Activated CD4-positive, alpha-beta T cell treated with anti-CD3 and anti-CD28 coated beads, Interleukin-2, amount 10 ng/mL, durations not matched to agents 7 days and 5 days (primary cell): ENCODE measurements around the gene RDH11. TPM values are rescaled to one million over a fixed set of nuclear protein-coding genes. Genes with fewer than 3 reads are reported as not detected.

Experiments
- CTCF ChIA-PET: fragments of 350-600 bp; sonication (Branson Sonifier 250); formaldehyde crosslinking; loops from one replicate; lab custom pipeline; 2021; ENCODE audit warnings: antibody characterized with exemption; lab: Charles Lee
- POLR2A ChIA-PET: fragments of 350-600 bp; sonication (Branson Sonifier 250); formaldehyde crosslinking; loops from one replicate; lab custom pipeline; 2021; ENCODE audit warnings: antibody characterized with exemption; lab: Charles Lee
- DNase-seq: peaks from one replicate; pipeline ENCODE4 v3.0.0-alpha.2; 2020
- H3K27ac Mint-ChIP-seq: one replicate; pipeline ENCODE4 v1.8.0; 2021; ENCODE audit warnings: mild to moderate bottlenecking, moderate library complexity, mixed read lengths
- H3K27me3 Mint-ChIP-seq: one replicate; pipeline ENCODE4 v1.8.0; 2021; ENCODE audit warnings: mixed read lengths
- H3K36me3 Mint-ChIP-seq: one replicate; pipeline ENCODE4 v1.8.0; 2021; ENCODE audit warnings: low read depth, mixed read lengths
- H3K4me1 Mint-ChIP-seq: one replicate; pipeline ENCODE4 v1.8.0; 2021; ENCODE audit warnings: mixed read lengths
- H3K4me3 Mint-ChIP-seq: one replicate; pipeline ENCODE4 v1.8.0; 2021; ENCODE audit warnings: mild to moderate bottlenecking, moderate library complexity, mixed read lengths
- H3K9me3 Mint-ChIP-seq: one replicate; pipeline ENCODE4 v1.8.0; 2021; ENCODE audit warnings: mixed read lengths
- total RNA-seq, 2 experiments: library from RNA; stranded (reverse); gene quantifications; one replicate each; pipeline ENCODE4 v1.2.3, GENCODE V29; 2021

The RDH11 gene, protein sequence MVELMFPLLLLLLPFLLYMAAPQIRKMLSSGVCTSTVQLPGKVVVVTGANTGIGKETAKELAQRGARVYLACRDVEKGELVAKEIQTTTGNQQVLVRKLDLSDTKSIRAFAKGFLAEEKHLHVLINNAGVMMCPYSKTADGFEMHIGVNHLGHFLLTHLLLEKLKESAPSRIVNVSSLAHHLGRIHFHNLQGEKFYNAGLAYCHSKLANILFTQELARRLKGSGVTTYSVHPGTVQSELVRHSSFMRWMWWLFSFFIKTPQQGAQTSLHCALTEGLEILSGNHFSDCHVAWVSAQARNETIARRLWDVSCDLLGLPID
- total RNA-seq = 10 to 100 TPM; 36.7 to 37.9 TPM

DNA sequence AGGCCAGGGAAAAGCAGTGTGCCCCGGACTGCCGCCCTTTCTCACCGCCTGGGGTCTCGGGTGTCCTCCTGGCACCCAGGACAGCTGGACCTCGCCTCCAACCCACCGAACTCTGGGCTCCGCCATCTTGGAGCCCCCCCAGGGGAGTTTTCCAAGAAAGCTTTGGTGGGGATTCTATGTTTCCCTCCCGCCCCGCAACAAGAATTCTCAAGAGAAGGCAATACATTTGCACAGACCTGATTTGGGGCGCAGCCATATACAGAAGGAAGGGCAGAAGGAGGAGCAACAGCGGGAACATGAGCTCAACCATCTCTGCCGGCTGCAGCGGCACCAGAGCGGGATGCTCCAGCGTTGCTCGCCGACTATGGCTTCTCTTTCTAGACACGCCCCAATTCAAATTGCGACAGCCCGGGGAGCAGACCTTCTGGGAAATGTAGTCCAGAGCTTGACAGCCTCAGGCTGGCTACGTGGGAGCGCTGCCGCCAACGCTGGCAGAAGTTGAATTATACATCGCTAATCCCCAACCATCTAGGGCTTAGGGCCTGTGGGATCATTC lies at the start of gene RDH11:
RDH11 (minus strand) TSS at position 371 of the 556 bp plus-strand sequence; CDS start at position 310, 61 bp downstream.
- Mint-ChIP-seq H3K27ac (peak within 1 kb of the TSS; percentile 91), H3K4me1 (peaks cover 33% of the 10 kb centered on the region), H3K36me3 (peaks cover 18% of the 10 kb centered on the region), H3K9me3 (no peaks in the 10 kb centered on the region), H3K4me3 (peak within 1 kb of the TSS; percentile 80), H3K27me3 (no peaks in the 10 kb centered on the region)
- POLR2A ChIA-PET = interaction anchor here (1.2 kb wide), 1 partner anchor 16 kb away, joined by 3 read pairs; no protein-coding TSS in a partner anchor
- CTCF ChIA-PET = interaction anchor here (1.1 to 2.4 kb wide), 4 partner anchors 9 to 75 kb away, joined by 3 to 13 read pairs (median 4); no protein-coding TSS in a partner anchor
- peak; percentile 92 for DNase-seq

DNA sequence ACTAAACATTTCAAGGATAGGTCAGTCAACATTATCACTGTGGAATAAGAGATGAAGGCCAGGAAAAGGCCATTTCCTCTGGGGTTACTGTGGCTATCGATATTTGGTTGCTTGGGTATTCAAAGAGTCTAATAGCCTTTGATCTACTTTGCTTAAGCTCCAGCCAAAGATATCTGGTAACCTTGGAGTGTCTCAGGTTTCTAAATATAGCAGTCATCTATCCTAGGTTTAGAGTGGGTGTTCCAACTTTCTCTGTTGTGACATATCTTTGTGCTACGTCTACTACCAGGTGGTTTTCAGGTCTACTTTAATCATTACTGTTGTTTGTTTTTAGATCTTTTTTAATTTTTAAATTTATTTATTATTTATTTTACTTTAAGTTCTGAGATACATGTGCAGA lies 48.5 kb upstream of the RDH11 start:
- CTCF ChIA-PET = no interaction called here
- Mint-ChIP-seq H3K27ac (no peak overlapping the region), H3K27me3 (peaks cover 6% of the 10 kb centered on the region), H3K9me3 (no peaks in the 10 kb centered on the region), H3K4me3 (no peak overlapping the region), H3K36me3 (peaks cover 16% of the 10 kb centered on the region), H3K4me1 (peaks cover 9% of the 10 kb centered on the region)
- no peak for DNase-seq
- POLR2A ChIA-PET = no interaction called here

DNA sequence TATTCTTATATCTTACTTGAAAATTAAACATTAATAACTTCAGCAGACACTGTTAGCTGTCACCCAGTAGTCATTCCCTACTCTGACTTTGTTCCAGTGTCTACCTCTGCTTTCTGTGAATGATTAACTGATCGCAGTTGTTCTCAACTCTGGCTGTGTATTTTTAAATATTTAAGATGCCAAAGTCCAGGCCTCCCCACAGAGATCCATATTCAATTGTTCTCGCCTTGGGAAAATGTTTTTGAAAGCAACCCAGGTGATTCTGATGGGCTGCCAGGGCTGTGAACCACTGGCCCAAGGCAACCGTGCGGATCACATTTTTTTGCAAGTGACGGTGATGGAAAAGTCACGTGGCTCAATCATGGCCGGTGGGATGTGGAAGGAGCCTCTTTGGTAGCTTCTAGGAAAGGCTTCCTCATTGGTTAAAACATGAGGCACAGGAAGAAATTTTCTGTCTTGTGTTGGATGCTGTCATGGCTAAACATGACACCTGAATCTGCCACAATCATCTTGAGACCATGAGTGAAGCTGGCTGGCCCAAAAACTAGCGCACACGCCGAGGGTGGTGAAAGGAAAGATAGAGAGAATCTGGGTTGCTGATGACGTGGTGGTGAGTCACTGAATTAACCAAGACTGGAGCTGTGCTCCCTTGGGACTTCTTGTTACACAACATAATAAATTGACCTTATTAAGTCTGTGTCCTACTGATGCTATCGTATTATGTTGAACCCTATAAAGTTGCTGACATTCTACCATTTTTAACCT lies 43.4 kb upstream of the RDH11 start:
- Mint-ChIP-seq H3K4me3 (no peak overlapping the region), H3K9me3 (no peaks in the 10 kb centered on the region), H3K4me1 (no peaks in the 10 kb centered on the region), H3K27ac (no peak overlapping the region), H3K27me3 (peaks cover 6% of the 10 kb centered on the region), H3K36me3 (no peaks in the 10 kb centered on the region)
- CTCF ChIA-PET = no interaction called here
- POLR2A ChIA-PET = interaction anchor here (0.6 to 1.1 kb wide), 2 partner anchors 8 to 414 kb away, joined by 4 read pairs; no protein-coding TSS in a partner anchor
- DNase-seq = no peak

DNA sequence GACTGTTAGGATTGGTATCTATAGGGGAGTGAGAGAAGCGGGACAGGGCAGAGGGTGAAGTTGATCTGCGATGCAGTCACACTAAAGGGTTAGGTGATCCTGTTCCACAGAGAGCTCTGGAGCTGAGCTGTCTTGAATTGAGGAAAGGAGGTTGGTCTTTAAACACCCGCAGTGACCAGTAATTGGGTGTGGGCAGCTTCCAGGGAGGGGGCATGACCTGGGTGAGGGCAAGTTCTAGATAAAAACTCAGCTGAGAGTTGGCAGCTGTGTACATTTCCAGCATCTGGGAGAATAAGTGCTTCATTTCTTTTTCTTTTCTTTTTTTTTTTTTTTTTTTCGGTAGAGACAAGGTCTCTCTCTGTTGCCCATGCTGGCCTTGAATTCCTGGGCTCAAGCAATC lies 41.2 kb upstream of the RDH11 start:
- POLR2A ChIA-PET = no interaction called here
- CTCF ChIA-PET = no interaction called here
- no peak overlapping the region for H3K27ac Mint-ChIP-seq
- H3K4me3 Mint-ChIP-seq = no peak overlapping the region
- DNase-seq = no peak
- H3K9me3 Mint-ChIP-seq = no peaks in the 10 kb centered on the region
- H3K4me1 Mint-ChIP-seq = no peaks in the 10 kb centered on the region
- H3K36me3 Mint-ChIP-seq = no peaks in the 10 kb centered on the region
- peaks cover 1% of the 10 kb centered on the region for H3K27me3 Mint-ChIP-seq

DNA sequence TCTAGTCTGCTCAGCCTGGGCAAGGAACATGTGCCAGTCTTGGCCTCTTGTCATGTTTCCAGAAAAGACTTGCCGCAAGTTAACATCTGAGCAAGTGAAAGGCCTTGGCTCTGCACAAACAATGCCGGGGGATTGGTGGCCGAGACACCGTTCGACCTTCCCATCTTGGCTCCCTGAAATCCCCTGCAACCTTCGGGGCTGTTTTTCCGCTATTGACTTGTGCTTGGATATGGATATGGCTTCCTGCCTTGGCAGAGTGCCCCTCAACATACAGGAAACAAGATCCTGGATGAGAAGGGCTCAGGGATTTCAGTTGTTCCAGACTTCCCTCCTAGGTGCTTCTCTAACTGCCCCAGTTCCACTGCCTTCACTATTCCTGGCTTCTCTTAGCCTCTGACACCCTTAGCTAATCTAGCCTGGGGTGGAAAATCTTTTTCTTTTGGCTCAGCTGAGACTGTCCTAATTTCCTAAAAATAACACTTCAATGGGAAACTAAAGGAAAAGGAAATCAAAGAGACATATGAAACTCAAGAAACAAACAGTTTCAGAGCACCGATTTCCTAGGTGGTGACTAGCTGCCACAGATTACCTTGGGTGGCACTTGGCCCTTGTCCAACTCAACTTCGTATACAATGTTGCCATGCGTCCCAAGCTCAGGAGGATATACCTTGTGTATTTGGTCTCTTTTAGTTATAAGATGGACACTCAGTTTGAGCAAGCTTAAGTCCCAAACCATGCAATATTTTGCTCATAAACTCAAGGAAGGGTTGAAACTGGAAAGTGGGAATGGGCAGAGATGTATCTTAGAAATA lies 40.0 kb upstream of the RDH11 start:
- Mint-ChIP-seq H3K9me3 (no peaks in the 10 kb centered on the region), H3K4me1 (no peaks in the 10 kb centered on the region), H3K27me3 (no peaks in the 10 kb centered on the region), H3K36me3 (no peaks in the 10 kb centered on the region), H3K4me3 (no peak overlapping the region), H3K27ac (no peak overlapping the region)
- ChIA-PET CTCF (interaction anchor here (0.8 kb wide), 1 partner anchor 10 kb away, joined by 4 read pairs; no protein-coding TSS in a partner anchor), POLR2A (no interaction called here)
- no peak for DNase-seq

DNA sequence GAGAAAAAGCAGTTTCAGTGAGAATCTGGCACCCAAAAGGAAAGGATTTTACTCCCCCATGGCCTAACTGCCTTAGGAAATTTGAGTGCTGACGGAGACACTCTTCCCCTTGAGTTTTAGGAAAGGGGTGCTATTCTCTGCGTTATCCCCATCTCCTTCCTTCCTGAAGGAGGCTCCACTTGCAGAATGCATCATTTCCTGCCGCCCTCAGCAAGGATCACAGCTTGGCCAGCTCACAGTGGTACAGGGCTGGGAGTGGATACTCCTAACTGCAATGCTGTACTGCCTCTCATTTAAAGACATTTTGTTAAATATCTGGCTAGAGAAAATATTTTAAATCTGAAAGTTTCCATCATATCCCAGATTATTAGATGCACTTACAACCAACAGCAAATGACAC lies 39.1 kb upstream of the RDH11 start:
- H3K9me3 Mint-ChIP-seq = no peaks in the 10 kb centered on the region
- DNase-seq = no peak
- no peak overlapping the region for H3K4me3 Mint-ChIP-seq
- no peak overlapping the region for H3K27ac Mint-ChIP-seq
- no peaks in the 10 kb centered on the region for H3K27me3 Mint-ChIP-seq
- ChIA-PET CTCF (no interaction called here), POLR2A (no interaction called here)
- H3K36me3 Mint-ChIP-seq = no peaks in the 10 kb centered on the region
- H3K4me1 Mint-ChIP-seq = no peaks in the 10 kb centered on the region

GRCh38 chr14:67733616-67734015 lies 38.1 kb upstream of the RDH11 start:
- ChIA-PET POLR2A (no interaction called here), CTCF (no interaction called here)
- no peak for DNase-seq
- Mint-ChIP-seq H3K9me3 (no peaks in the 10 kb centered on the region), H3K36me3 (no peaks in the 10 kb centered on the region), H3K27ac (no peak overlapping the region), H3K27me3 (no peaks in the 10 kb centered on the region), H3K4me1 (no peaks in the 10 kb centered on the region), H3K4me3 (no peak overlapping the region)

DNA sequence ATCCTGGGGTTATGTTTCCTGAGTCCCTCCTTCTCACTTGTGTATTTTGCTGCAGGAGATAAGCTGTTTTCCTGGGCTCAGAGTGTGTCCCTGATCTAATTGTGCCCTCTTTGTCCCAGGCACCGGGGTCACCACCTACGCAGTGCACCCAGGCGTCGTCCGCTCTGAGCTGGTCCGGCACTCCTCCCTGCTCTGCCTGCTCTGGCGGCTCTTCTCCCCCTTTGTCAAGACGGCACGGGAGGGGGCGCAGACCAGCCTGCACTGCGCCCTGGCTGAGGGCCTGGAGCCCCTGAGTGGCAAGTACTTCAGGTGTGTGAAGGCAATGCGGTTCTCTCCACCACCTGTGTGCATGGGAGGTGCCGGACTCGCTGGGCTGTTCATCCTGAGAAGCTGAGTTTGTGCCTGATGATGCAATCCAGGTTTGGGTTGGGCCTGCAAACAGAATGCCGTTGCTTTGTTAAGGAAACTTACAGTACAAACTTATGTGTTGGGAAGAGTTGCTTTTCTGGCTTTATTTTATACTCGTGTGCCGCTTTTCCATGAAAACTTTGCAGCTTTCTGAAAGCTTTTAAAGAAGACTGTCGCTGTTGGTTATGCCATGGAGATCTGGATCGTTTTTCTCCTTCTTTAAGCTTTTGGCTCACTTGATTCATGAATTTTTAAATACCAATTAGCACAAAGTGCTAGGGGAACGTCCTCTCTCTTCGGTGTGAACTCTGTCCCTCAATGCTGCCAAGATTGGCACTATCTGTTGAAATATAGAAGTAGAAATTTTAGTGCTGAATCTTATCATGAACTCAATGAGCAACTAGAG lies 33.7 kb upstream of the RDH11 start:
- POLR2A ChIA-PET = no interaction called here
- Mint-ChIP-seq H3K4me3 (no peak overlapping the region), H3K4me1 (no peaks in the 10 kb centered on the region), H3K27ac (no peak overlapping the region), H3K27me3 (peaks cover 3% of the 10 kb centered on the region), H3K36me3 (no peaks in the 10 kb centered on the region), H3K9me3 (no peaks in the 10 kb centered on the region)
- CTCF ChIA-PET = no interaction called here
- no peak for DNase-seq

DNA sequence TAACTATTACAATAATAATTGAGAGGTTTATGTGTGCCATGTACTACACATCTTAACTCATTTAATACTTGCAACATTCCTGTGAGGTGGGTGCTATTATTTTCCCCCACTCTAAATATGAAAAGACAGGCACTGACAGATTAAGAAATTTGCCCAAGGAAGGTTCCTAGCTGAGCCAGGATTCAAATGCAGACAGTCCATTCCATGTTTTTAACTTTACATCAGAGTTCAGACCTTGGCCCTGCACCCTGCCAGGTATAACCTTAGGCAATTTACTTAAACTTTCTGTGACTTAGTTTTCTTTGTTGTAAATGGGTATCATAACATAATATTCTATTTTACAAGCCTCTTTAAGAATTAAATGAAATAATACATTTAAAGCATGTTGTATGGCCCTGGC lies 32.7 kb upstream of the RDH11 start:
- H3K4me1 Mint-ChIP-seq = no peaks in the 10 kb centered on the region
- H3K36me3 Mint-ChIP-seq = no peaks in the 10 kb centered on the region
- no peak overlapping the region for H3K4me3 Mint-ChIP-seq
- H3K27me3 Mint-ChIP-seq = peaks cover 12% of the 10 kb centered on the region
- H3K9me3 Mint-ChIP-seq = no peaks in the 10 kb centered on the region
- ChIA-PET CTCF (no interaction called here), POLR2A (no interaction called here)
- DNase-seq = no peak
- H3K27ac Mint-ChIP-seq = no peak overlapping the region

DNA sequence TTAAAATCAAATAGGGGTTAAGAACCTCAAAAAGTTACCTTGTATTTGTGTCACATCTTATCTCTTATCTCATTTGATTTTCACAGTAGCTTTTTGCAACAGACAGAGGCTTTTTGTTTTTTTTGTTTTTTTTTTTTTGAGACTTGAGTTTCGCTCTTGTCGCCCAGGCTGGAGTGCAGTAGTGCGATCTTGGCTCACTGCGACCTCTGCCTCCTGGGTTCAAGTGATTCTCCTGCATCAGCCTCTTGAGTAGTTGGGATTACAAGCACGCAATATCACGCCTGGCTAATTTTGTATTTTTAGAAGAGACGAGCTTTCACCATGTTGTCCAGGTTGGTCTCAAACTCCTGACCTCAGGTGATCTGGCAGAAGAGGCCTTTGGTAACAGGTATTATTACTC lies 31.8 kb upstream of the RDH11 start:
- no peaks in the 10 kb centered on the region for H3K9me3 Mint-ChIP-seq
- no peak overlapping the region for H3K4me3 Mint-ChIP-seq
- no peaks in the 10 kb centered on the region for H3K36me3 Mint-ChIP-seq
- H3K27me3 Mint-ChIP-seq = peaks cover 20% of the 10 kb centered on the region
- ChIA-PET CTCF (interaction anchor here (0.5 to 1.1 kb wide), 4 partner anchors 11 to 150 kb away, joined by 3 to 4 read pairs (median 4); no protein-coding TSS in a partner anchor), POLR2A (no interaction called here)
- H3K4me1 Mint-ChIP-seq = peaks cover 3% of the 10 kb centered on the region
- no peak for DNase-seq
- no peak overlapping the region for H3K27ac Mint-ChIP-seq

GRCh38 chr14:67725171-67725570 lies 29.6 kb upstream of the RDH11 start:
- no peak for DNase-seq
- Mint-ChIP-seq H3K27ac (no peak overlapping the region), H3K4me3 (no peak overlapping the region), H3K27me3 (peaks cover 38% of the 10 kb centered on the region), H3K4me1 (peaks cover 3% of the 10 kb centered on the region), H3K9me3 (no peaks in the 10 kb centered on the region), H3K36me3 (peaks cover 2% of the 10 kb centered on the region)
- CTCF ChIA-PET = no interaction called here
- POLR2A ChIA-PET = no interaction called here

DNA sequence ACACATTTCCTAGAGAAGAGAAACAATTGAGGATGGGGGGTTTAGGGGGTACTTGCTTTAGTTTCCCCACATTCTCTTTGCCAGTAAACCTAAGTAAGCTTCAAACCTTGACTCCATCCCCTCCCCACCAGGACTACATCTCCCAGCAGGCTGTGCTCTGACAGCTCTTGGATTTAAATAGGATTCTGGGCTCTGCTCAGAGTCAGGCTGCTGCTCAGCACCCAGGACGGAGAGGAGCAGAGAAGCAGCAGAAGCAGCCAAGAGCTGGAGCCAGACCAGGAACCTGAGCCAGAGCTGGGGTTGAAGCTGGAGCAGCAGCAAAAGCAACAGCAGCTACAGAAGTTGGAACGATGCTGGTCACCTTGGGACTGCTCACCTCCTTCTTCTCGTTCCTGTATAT lies 26.7 kb upstream of the RDH11 start:
- H3K27ac Mint-ChIP-seq = no peak overlapping the region
- peaks cover 2% of the 10 kb centered on the region for H3K36me3 Mint-ChIP-seq
- no peaks in the 10 kb centered on the region for H3K9me3 Mint-ChIP-seq
- CTCF ChIA-PET = interaction anchor here (0.6 to 2.1 kb wide), 4 partner anchors 8 to 788 kb away, joined by 3 to 5 read pairs (median 4); no protein-coding TSS in a partner anchor
- H3K27me3 Mint-ChIP-seq = peaks cover 43% of the 10 kb centered on the region
- no peak for DNase-seq
- no peak overlapping the region for H3K4me3 Mint-ChIP-seq
- POLR2A ChIA-PET = no interaction called here
- H3K4me1 Mint-ChIP-seq = peaks cover 3% of the 10 kb centered on the region
